ENCODE measurements around the gene AGMO.
"Not testable (repeated sequence)": the region's sequence is repeated elsewhere in the genome, so short reads cannot be mapped to it uniquely, and the experiment has no call there.

AGMO gene

DNA sequence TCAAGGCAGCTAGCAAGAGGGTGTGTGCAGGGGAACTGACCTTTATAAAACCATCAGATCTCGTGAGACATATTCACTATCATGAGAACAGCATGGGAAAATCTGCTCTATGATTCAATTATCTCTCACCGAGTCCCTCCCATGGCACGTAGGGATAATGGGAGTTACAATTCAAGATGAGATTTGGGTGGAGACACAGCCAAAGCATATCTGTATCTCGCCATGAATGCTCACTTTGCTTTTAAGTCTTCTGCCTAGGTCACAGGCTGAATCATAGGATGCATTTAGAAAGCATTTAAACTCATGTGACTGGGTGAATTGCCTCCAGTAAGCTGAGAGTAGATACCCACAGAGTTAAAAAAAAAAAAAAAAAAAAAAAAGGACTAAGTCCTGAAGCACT is 220.0 kb downstream of the AGMO start:
- Histone ChIP-seq H3K27ac (no peak overlapping the region), H3K4me3 (no peak overlapping the region)

- Histone ChIP-seq H3K4me3 (no peak overlapping the region), H3K27ac (no peak overlapping the region)
Observed at GRCh38 chr7:15336146-15336545, 225.7 kb downstream of the AGMO start.

- no peak overlapping the region for H3K4me3 ChIP-seq
- H3K27ac ChIP-seq, result no peak overlapping the region
Observed at GRCh38 chr7:15335390-15335789, 226.4 kb downstream of the AGMO start.

GRCh38 chr7:15334536-15335263 is 227.1 kb downstream of the AGMO start:
- Histone ChIP-seq H3K27ac (no peak overlapping the region), H3K4me3 (no peak overlapping the region)

DNA sequence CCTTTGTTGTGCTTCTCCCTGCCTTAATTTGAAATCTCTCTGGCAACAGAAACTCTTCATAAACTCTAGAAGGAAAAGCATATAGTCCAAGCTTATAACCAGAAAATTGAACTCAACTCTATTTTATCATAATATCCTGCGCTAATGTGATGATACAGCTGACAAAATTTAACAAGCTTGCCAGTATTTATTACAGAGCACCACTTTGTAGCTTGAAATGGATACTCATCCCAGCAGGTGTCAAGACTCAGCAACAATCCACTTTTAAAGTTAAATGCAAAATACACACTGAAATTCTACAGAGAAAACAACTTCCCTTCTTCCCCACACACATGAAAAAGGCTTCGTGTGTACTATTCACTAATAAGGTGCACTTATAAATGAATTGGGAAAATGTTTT is 228.9 kb downstream of the AGMO start:
- no peak overlapping the region for H3K27ac ChIP-seq

DNA sequence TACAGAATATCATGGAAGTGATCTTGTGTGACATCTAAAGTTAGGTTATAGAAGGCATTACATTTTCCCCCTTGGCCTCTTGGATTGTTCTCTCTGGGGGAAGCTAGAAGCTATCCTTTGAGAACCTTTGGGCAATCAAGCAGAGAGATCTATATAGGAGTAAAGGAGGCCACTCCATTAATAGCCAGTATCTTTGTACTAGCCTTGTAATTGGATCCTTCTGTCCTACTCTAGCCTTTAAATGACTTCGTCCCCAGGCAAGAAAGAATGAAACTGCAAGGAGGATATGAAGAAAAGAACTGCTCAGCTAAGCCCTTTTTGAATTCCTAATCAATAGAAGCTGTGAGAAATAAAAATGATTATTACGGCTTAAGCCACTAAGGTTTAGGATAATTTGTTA is 230.9 kb downstream of the AGMO start:
- Histone ChIP-seq H3K4me3 (no peak overlapping the region), H3K27ac (no peak overlapping the region)

More for the DNA sequence above, 228.9 kb downstream of the AGMO start:
- no peak overlapping the region for H3K4me3 ChIP-seq

- H3K4me3 ChIP-seq, result no peak overlapping the region
- H3K27ac ChIP-seq, result no peak overlapping the region
Observed at GRCh38 chr7:15327001-15327400, 234.8 kb downstream of the AGMO start.

GRCh38 chr7:15326044-15326644 is 235.7 kb downstream of the AGMO start:
- no peak overlapping the region for H3K4me3 ChIP-seq
- H3K27ac ChIP-seq, result no peak overlapping the region

DNA sequence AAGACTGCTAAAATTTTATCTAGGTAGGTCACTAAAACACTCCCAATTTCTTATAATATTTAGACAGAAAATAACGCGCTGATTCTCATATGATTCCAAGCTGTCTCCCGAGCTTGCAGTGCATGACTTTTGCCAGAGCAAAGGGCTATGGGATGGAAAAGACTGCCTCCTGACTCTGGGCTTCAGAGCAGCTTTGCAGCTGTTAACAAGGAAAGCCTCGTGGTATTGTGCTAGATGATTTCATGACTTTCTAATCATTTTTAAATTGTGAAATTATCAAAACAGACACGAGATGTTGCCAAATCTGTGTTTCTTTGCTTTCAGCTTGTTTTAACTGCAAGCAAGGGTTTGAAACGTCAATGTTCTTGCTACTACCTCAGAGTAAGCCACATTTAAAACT is 238.3 kb downstream of the AGMO start:
- no peak overlapping the region for H3K4me3 ChIP-seq
- H3K27ac ChIP-seq, result no peak overlapping the region

- Histone ChIP-seq H3K27ac (no peak overlapping the region), H3K4me3 (no peak overlapping the region)
Observed at GRCh38 chr7:15317215-15317614, 244.6 kb downstream of the AGMO start.

- Histone ChIP-seq H3K4me3 (no peak overlapping the region), H3K27ac (no peak overlapping the region)
Observed at GRCh38 chr7:15315678-15316077, 246.1 kb downstream of the AGMO start.

DNA sequence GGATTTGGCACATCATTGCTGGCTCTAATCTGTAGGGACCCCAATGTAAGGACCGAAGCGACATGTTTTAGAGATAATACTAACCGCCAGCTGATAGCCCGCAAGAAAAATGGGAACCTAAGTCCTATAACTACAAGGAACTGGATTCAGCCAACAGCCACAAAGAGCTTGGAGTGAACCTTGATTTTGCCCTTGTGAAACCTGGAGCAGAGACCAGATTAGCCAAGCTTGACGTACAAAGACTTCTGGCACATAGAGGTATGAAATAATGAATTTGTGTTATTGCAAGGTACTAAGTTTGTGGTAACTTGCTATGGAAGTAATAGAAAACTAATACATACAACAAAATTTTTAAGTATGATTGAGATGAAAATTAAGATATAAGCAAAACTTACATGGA is 246.9 kb downstream of the AGMO start:
- Histone ChIP-seq H3K27ac (no peak overlapping the region), H3K4me3 (no peak overlapping the region)

DNA sequence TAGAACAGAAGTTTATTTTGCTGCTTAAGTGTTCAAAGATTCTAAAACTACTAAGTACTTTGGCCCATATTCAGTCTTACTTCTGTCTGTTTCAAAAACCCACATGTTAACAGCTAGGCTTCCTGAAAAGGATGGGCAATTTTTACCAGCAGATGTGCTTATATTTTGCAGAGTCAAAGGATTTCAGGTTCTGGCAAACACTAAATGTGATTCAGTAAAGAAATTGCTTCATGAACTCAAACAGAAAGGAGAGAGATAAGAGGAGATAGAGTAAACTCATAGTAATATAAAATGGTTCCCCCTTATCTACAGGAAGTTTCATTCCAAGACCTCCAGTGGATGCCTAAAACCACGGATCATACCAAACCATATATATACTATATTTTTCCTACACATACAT is 248.5 kb downstream of the AGMO start:
- H3K4me3 ChIP-seq, result no peak overlapping the region
- no peak overlapping the region for H3K27ac ChIP-seq

DNA sequence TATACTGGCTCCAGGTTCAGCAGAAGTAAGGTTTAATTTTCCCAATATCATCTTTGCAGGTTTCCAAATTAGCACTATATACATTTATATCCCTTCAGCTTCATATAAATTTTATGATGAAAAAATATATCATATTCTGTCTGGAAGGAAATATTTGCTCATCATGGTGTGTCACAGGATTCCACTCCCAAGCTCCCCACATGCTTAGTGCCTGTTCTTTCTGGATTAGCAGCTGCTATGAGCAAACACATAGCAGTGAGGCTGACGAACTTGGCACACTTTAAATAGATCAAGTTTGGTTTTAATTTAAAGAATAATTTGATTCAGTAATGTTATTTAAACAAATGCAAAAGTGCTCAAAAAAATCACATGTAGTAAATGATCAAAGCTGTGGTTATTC is 251.9 kb downstream of the AGMO start:
- H3K4me3 ChIP-seq, result no peak overlapping the region
- H3K27ac ChIP-seq, result no peak overlapping the region

DNA sequence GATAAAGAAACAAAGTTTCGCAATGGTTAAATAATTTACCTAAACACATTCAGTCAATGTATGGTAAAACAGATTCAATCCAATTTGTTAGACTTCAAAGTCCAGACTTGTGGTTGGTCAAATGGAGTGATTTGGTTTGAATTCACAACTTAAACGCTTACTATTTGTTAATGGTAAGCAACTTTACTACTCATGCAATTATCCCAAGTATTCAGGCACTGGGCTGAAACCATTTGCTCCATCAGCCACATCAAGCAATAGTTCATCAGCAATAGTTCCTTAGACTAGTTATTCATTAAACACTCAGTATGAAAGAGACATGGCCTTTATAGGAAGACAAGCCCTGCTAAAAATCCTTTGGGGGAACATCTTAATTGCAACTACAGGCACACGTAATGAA is 253.0 kb downstream of the AGMO start:
- H3K4me3 ChIP-seq, result no peak overlapping the region
- no peak overlapping the region for H3K27ac ChIP-seq

GRCh38 chr7:15306296-15306695 is 255.5 kb downstream of the AGMO start:
- no peak overlapping the region for H3K4me3 ChIP-seq

DNA sequence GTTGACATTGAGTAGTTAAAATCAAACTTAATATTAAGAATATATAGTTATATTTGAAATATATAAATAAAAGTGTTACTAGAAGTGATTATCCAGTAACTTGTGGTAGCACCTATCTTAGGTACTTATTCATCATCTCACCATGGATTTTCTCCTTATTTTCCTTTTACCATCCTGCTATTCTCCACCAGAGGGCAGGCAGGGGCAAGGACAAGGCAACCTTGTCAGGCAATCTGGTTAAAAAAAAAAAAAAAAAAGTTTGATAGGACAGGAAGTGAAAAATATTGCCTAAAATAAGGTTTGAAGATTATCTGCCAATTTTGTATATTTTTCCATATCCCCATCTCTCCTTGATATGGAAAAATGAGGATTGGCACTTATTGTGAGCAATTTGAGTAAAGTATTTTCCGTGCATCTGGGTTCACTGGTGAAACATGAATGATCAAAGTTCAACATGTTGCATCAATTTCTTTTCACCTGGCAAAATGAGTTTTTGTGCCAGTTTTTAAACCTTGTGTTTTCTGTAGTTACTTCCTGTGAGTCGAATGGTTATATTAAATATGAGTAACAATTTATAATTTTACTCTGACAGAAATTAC is 256.7 kb downstream of the AGMO start:
- H3K4me3 ChIP-seq, result no peak overlapping the region
- H3K27ac ChIP-seq, result no peak overlapping the region

More at GRCh38 chr7:15306296-15306695, 255.5 kb downstream of the AGMO start:
- H3K27ac ChIP-seq, result no peak overlapping the region

- H3K4me3 ChIP-seq, result no peak overlapping the region
- H3K27ac ChIP-seq, result no peak overlapping the region
Observed at GRCh38 chr7:15303357-15303756, 258.5 kb downstream of the AGMO start.

DNA sequence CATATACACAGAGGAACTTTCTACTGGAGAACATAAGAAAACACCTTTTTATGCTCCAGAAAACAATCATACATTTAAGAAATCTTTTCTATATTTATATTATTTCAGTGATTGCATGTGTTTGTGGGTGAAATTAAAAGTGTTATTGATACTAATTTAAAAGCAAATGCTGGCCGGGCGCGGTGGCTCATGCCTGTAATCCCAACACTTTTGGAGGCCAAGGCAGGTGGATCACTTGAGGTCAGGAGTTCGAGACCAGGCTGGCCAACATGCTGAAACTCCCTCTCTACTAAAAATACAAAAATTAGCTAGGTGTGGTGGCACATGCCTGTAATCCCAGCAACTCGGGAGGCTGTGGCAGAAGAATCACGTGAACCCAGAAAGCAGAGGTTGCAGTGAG is 260.8 kb downstream of the AGMO start:
- not testable (repeated sequence) for H3K27ac ChIP-seq, H3K4me3 ChIP-seq

DNA sequence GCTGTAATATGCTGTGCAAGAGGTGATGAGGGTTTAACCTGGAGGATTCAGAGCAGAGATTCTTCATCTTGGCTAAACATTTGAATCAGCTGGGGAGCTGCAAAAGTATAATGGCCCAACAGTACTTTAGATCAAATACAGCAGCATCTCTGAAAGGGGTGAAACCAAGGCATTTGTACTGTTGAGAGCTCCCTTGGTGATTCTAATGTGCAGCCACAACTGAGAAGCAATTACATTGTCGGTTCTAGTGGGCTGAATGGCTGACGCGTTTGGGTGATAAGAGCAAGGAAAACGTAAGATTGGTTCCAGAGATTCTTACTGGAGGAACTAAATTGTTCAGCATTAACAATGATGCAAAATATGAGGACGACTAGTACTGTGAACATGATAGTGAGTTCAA is 269.7 kb downstream of the AGMO start:
- Histone ChIP-seq H3K4me3 (no peak overlapping the region), H3K27ac (no peak overlapping the region)

DNA sequence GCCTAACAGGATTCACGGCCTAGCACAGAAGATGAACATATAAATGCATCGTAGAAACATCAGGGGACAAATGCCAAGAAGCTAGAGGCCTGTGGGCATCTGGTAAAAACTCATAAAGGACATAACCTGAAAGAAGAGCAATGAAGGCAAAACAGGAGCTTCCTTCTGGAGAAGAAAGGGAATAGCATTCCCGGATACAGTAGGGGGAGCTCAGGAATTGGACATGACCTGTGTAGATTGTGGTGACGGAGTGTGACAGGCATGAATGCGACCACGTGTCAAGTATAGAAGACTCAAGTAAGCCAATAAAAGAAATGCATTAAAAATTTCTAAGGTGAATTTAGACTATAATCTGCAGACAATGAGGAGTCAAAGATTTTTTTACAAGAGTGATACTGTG is 270.1 kb downstream of the AGMO start:
- no peak overlapping the region for H3K4me3 ChIP-seq
- no peak overlapping the region for H3K27ac ChIP-seq
